KMS-11 (cell line): ENCODE measurements around the gene PPIH.
"Not testable (repeated sequence)": the region's sequence is repeated elsewhere in the genome, so short reads cannot be mapped to it uniquely, and the experiment has no call there.

Source experiments
- H2AFZ ChIP-seq: fragments of 200-600 bp; sonication (generic); 2 replicates; pipeline ENCODE4 v1.6.1; 2016; ENCODE audit warnings: antibody characterized with exemption, mixed run types, low read depth
- H3K27ac ChIP-seq: fragments of 200-600 bp; sonication (generic); 2 replicates; pipeline ENCODE4 v1.6.1; 2016; ENCODE audit warnings: mild to moderate bottlenecking, mixed run types
- H3K27me3 ChIP-seq: fragments of 200-600 bp; sonication (generic); 2 replicates; pipeline ENCODE4 v1.6.1; 2017; ENCODE audit warnings: mild to moderate bottlenecking, low read depth, mixed run types, moderate library complexity; ENCODE audit not compliant: insufficient read depth
- H3K36me3 ChIP-seq: fragments of 200-600 bp; sonication (generic); 2 replicates; pipeline ENCODE4 v1.6.1; 2017; ENCODE audit warnings: mild to moderate bottlenecking, mixed run types; ENCODE audit not compliant: insufficient read depth
- H3K4me1 ChIP-seq: fragments of 200-600 bp; sonication (generic); 2 replicates; pipeline ENCODE4 v1.6.1; 2016; ENCODE audit warnings: mild to moderate bottlenecking, low read depth, mixed run types; ENCODE audit not compliant: poor library complexity, severe bottlenecking
- H3K4me2 ChIP-seq: fragments of 200-600 bp; sonication (generic); 2 replicates; pipeline ENCODE4 v1.7.0; 2016; ENCODE audit warnings: mild to moderate bottlenecking, mixed run types
- H3K4me3 ChIP-seq: fragments of 200-600 bp; sonication (generic); IDR thresholded peaks from 2 replicates; pipeline ENCODE4 v1.6.1; 2017; ENCODE audit warnings: low read depth, low read length, mixed read lengths; ENCODE audit not compliant: insufficient read depth
- H3K79me2 ChIP-seq: fragments of 200-600 bp; sonication (generic); 2 replicates; pipeline ENCODE4 v1.6.1; 2016; ENCODE audit warnings: low read depth, mixed run types; ENCODE audit not compliant: insufficient read depth
- H3K9ac ChIP-seq: fragments of 200-600 bp; sonication (generic); 2 replicates; pipeline ENCODE4 v1.6.1; 2016; ENCODE audit warnings: mild to moderate bottlenecking, mixed run types
- H4K20me1 ChIP-seq: fragments of 200-600 bp; sonication (generic); 2 replicates; pipeline ENCODE4 v1.6.1; 2016; ENCODE audit warnings: mild to moderate bottlenecking, mixed run types; ENCODE audit not compliant: insufficient read depth
- CTCF ChIP-seq: fragments of 200-600 bp; sonication (generic); conservative IDR thresholded peaks from 2 replicates; pipeline ENCODE4 v1.6.1; 2017; ENCODE audit warnings: low read depth, mild to moderate bottlenecking, antibody characterized with exemption, low read length, moderate library complexity, mixed read lengths

Gene PPIH

GRCh38 chr1:42720868-42721267, 62.6 kb downstream of the PPIH start:
- no peaks in the 10 kb centered on the region for H4K20me1 ChIP-seq
- no peak overlapping the region for H3K4me2 ChIP-seq
- H3K4me1 ChIP-seq: no peaks in the 10 kb centered on the region
- no peak overlapping the region for H3K27ac ChIP-seq
- H3K79me2 ChIP-seq: no peaks in the 10 kb centered on the region
- H3K4me3 ChIP-seq: no peak overlapping the region
- no peak overlapping the region for H2AFZ ChIP-seq
- no peak overlapping the region for H3K9ac ChIP-seq
- no peak for TF ChIP-seq CTCF
- H3K27me3 ChIP-seq: no peaks in the 10 kb centered on the region
- H3K36me3 ChIP-seq: no peaks in the 10 kb centered on the region

GRCh38 chr1:42721926-42722325, 63.7 kb downstream of the PPIH start:
- TF ChIP-seq CTCF: no peak
- Histone ChIP-seq H3K9ac (no peak overlapping the region), H3K4me3 (no peak overlapping the region), H3K4me1 (no peaks in the 10 kb centered on the region), H3K79me2 (no peaks in the 10 kb centered on the region), H3K27me3 (no peaks in the 10 kb centered on the region), H3K27ac (no peak overlapping the region), H3K4me2 (no peak overlapping the region), H3K36me3 (no peaks in the 10 kb centered on the region), H2AFZ (no peak overlapping the region), H4K20me1 (no peaks in the 10 kb centered on the region)

GRCh38 chr1:42722403-42722802, 64.2 kb downstream of the PPIH start:
- not testable (repeated sequence) for H3K4me1 ChIP-seq, H3K79me2 ChIP-seq, H4K20me1 ChIP-seq, H3K27ac ChIP-seq, H3K4me3 ChIP-seq, H3K27me3 ChIP-seq, H3K4me2 ChIP-seq, H2AFZ ChIP-seq, H3K9ac ChIP-seq, H3K36me3 ChIP-seq

GRCh38 chr1:42723511-42723910, 65.3 kb downstream of the PPIH start:
- Histone ChIP-seq H4K20me1 (no peaks in the 10 kb centered on the region), H2AFZ (no peak overlapping the region), H3K27me3 (no peaks in the 10 kb centered on the region), H3K9ac (no peak overlapping the region), H3K27ac (no peak overlapping the region), H3K4me3 (no peak overlapping the region), H3K36me3 (no peaks in the 10 kb centered on the region), H3K79me2 (no peaks in the 10 kb centered on the region), H3K4me2 (no peak overlapping the region), H3K4me1 (no peaks in the 10 kb centered on the region)
- TF ChIP-seq CTCF: no peak

- H3K27ac ChIP-seq, H2AFZ ChIP-seq, H3K79me2 ChIP-seq, H3K36me3 ChIP-seq, H3K4me3 ChIP-seq, H3K4me1 ChIP-seq, H4K20me1 ChIP-seq, H3K27me3 ChIP-seq, H3K9ac ChIP-seq, H3K4me2 ChIP-seq: not testable (repeated sequence)
Observed at GRCh38 chr1:42725820-42726219, 67.6 kb downstream of the PPIH start.
